Measurements from ENCODE around the gene PADI3. TPM values are rescaled to one million over a fixed set of nuclear protein-coding genes. Genes with fewer than 3 reads are reported as not detected.
"Not testable (repeated sequence)": the region's sequence is repeated elsewhere in the genome, so short reads cannot be mapped to it uniquely, and the experiment has no call there.

The PADI3 gene
- total RNA-seq, 1 experiment from 2014 or later: 0.57 TPM

DNA sequence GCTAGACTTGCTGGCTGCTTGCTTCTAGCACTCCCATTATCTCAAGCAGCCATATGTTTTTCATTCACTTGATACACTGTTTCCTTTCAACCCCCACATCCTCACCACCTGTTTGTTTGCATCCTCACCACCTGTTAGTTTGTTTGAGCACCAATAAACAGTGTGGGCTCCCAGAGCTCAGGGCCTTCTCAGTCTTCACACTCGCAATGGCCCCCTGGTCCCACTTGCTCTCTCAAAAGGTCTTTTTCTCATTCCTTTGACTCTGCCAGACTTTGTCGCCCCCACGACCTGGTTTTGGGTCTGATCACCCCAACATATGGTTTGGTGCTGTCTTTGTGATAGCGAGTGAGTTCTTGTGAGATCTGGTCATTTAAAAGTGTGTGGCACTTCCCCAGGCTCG lies 52.9 kb downstream of the PADI3 start:
- DNase-seq (ENCODE audit: low read depth): no peak

DNA sequence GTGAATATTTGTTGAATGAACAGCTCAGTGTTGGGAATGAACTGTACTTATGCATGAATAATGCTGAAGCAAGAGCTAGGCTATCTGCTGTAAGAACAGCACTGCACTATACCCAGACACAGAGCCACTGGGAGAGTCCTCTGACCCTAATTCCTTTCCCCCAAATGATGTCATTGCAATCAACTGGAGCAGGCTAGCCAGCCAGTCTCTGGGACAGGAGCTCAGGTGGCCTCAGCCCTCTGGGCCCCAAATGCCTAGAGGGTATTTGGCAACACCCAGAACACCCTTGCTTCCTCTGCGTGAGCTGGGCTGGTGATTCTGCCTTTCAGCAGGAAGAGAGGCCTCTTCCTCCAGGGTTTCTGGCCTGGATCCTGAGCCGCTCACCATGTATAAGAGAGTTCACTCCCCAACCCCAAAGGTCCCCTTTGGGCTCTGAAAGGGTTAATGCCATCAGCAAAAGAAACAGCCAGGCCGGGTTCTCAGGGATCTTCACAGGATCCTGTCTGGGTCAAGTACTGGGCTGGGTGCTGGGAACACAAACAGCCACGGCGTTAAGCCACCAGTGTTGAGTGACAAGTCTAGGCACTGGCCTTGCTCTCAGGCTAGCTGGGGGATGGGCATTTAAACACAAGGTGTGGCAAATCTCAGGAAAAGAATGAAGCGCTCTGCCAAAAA lies 55.4 kb downstream of the PADI3 start:
- DNase-seq (ENCODE audit: low read depth): no peak

GRCh38 chr1:17304826-17305175 lies 55.9 kb downstream of the PADI3 start:
- DNase-seq (ENCODE audit: low read depth): no peak

- DNase-seq (ENCODE audit: low read depth): no peak
Observed at GRCh38 chr1:17305576-17306095, 56.7 kb downstream of the PADI3 start.

DNA sequence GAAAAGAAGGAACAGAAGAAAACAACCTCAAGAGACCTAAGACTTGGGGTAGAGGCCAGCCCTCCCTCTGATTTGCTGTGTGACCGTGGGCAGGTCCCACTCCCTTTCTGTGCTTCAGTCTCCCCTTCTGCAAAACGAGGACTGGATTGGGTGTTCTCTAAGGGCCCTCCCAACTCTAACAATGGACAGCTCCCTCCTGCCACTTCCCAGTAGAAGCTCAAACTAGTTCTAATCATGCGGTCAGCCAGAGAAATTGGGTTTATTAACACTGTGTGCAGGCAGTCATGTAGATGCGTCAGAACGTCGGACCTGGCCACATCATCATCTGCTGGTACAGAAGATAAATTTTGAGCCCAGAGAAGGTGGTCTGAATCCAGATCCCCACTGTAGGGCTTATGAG lies 57.5 kb downstream of the PADI3 start:
- DNase-seq (ENCODE audit: low read depth): no peak

DNA sequence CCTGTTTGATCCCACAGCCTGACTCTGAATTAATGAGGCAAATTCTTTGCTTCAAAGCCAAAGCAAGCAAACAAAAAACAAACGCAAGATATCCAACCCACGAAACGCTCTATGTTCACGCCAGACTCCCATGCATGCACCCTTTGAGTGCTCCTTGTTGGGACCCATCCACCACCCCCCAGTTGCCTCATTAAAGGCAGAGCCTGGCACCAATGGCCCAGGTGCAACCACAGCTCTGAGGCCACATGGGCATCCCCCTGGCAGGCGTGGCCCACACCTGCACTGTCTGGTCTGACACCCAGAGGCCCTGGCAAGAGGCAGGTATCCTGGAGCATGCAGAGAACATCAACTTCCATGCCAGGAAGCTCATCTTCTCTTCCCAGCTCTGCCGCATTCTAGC lies 58.0 kb downstream of the PADI3 start:
- no peak for DNase-seq (ENCODE audit: low read depth)

- DNase-seq (ENCODE audit: low read depth): no peak
Observed at GRCh38 chr1:17307329-17307728, 58.4 kb downstream of the PADI3 start.

GRCh38 chr1:17307946-17308345 lies 59.0 kb downstream of the PADI3 start, which contains the start of gene PADI4:
Gene PADI4 (plus strand): TSS chr1:17308197. CDS start chr1:17308223, 26 bp downstream.
- no peak for DNase-seq (ENCODE audit: low read depth)

DNA sequence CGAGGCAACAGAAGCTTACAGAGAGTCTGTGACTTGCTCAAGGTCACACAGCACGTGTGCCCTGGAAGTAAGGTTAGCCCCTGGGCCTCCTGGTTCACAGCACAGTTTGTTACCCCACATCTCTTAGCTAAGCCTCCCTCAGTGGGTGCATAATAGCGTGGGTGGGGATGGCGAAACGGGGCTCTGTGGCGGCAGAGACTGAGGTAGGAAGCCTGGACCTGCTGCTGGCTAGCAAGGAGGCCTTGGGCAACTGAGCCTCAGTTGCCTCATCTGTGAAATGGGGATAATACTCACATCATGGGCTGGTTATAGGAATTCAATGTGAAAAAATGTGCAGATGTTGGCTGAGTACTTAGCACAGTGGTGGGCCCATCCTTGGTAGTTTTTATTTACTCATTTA lies 59.7 kb downstream of the PADI3 start:
- DNase-seq (ENCODE audit: low read depth): no peak

- DNase-seq (ENCODE audit: low read depth): no peak
Observed at GRCh38 chr1:17309426-17310067, 60.6 kb downstream of the PADI3 start.

DNA sequence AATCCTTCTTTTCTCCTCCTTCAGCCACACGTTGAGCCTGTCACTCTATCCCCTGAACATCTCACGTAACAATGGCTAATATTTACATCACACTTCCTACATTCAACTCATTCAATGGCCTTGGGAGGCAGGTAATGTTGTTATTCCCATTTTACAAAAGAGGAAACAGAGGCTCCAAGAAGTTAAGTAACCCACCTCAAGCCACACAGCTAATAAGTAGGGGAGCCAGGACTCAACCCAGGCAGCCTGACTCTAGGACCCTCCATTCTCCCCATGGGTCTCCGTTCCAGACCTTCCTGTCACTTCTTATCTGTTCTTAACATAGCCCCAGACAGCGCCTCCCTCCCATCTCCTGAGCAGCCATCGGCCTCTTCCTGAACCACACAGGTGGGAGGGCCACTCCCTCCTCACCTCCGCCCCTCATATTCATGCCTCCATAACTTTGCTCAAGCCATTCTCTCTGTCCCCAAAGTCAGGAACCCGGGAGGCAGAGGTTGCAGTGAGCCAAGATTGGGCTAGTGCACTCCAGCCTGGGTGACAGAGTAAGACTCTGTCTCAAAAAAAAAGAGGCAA lies 61.3 kb downstream of the PADI3 start:
- DNase-seq (ENCODE audit: low read depth): no peak

- DNase-seq (ENCODE audit: low read depth): no peak
Observed at GRCh38 chr1:17313530-17314309, 64.8 kb downstream of the PADI3 start.

DNA sequence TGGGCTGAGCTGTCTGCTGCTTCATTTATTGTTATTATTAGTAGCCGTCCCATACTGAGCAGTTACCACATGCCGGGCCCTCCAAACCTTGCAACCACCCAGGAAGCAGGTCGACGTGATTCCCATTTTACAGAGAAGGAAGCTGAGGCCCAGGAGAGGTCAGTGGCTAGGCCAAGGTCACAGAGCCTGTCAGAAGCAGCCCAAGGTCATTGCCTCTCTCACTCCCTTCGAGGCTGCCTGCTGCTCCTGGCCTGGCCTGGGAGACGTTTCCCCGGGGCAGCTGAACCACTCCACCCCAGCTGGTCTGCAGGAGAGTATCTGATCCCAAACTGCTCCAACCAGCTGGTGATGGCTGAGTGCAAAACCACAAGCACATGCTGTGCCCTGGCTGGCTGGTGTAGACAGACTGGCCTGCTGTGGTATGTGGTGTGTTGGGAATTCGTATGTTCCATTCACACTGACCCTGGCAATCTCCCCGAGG lies 65.6 kb downstream of the PADI3 start:
- DNase-seq (ENCODE audit: low read depth): peak; percentile 83

DNA sequence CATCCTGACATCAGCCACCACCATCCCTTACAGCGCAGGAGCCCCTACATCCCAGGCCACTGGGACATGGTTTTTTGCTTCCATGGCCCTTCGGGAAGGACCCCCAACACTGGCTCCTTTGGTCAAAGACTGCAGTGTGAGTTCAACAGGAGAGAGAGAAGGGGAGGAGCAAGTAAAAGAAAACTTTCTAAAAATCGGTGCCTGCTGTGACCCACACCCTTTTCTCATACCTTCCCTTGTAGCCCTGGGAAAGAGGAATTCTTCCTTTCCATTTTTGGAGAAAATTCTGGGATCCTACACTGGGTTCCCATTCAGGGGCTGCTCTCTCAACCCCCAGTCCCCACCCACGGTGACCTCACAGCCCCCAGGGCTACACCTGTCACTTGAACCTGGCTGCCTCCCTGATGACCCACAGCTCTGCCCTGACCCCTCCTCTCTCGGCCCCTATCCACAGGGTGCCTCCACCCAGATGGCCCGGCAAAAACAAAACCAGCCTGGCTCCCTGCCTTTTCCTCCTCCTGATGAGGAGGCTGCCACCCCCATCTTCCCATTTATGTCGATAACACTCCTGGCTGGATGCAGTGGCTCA lies 66.7 kb downstream of the PADI3 start:
- DNase-seq (ENCODE audit: low read depth): no peak

GRCh38 chr1:17316704-17317103 lies 67.8 kb downstream of the PADI3 start:
- DNase-seq (ENCODE audit: low read depth): no peak

- no peak for DNase-seq (ENCODE audit: low read depth)
Observed at GRCh38 chr1:17318262-17318661, 69.4 kb downstream of the PADI3 start.

DNA sequence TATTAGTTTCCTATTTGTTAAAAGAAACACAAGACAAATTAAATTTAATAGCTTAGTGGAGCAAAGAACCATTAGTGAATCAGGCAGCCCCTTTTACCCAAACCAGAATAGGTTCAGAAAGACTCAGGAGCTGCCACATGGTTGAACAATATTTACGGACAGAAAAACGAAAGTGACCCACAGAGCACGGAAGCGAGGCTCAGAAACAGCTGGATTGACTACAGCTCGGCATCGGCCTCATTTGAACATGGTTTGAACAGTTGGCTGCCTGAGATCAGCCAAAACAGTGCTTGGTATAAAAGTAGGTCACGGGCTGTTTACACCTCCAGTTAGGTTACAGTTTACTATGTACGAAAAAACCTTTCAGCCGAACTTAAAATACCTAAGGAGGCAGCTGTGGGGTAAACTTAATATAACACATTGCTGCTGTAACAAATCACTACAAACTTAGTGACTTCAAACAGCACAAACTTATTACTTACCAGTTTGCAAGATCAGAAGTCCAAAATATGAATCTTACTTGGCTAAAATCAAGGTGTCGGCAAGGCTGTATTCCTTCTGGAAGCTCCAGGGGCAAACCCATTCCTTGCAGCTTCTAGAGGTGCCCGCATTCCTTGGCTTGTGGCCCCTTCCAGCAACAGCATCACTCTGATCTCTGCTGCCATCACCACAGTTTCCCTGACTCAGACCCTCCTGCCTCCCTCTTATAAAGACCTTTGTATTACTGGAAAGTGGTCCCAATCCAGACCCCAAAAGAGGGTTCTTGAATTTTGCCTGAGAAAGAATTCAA lies 70.9 kb downstream of the PADI3 start:
- DNase-seq (ENCODE audit: low read depth): no peak

DNA sequence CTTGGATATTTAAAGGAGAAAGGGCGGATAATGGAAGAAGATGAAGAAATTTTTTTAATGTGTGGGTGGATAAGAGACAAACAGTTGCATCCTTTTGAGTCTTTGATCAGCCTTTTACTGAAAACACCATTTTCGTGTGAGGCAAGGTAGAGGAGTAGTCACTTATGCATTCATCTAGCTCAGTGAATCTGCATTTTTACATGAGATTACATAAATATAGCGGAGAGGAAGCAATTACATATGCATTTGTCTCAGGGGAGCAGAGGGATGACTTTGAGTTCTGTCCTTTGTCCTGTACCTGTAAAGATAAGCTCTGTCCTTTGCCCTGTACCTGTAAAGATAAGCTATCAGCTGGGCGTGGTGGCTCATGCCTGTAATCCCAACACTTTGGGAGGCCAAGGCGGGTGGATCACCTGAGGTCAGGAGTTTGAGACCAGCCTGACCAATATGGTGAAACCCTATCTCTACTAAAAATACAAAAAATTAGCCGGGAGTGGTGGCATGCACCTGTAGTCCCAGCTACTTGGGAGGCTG lies 73.0 kb downstream of the PADI3 start:
- not testable (repeated sequence) for DNase-seq (ENCODE audit: low read depth)

DNA sequence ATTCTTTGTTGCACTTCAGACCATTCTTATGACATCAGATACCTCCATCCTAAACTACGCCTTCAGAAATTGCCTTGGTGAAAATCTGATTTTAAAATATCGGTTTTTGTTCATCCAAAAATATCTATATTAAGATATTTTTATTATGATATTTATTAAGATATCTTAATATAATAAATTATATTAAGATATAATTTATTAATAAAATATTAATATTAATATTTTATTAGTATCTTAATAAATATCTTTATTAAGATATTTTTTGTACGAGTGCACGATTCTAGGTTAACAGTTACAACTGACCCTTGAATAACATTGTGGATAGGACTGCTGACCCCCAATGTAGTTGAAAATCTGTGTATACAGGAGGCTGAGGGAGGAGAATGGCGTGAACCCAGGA lies 80.0 kb downstream of the PADI3 start:
- DNase-seq (ENCODE audit: low read depth): no peak

DNA sequence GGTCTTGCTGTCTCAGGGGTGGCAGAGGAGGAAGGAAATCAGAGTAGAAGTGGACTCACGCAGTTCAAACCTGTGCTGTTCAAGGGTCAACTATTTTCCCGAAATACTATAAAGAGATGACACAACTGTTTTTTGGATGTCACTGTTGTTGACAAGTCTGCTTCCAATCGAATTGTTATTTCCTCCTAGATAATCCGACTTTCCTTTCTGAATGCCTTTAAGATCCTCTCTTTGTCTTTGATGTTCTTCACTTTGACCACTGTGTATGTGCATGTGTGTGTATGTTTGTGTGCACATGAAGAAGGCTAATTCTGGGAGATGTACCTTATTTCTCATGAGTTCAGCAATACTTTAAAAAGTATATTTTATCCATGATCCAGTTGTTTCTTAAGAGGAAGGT lies 80.7 kb downstream of the PADI3 start:
- DNase-seq (ENCODE audit: low read depth): no peak

GRCh38 chr1:17330856-17331255 lies 82.0 kb downstream of the PADI3 start:
- DNase-seq (ENCODE audit: low read depth): no peak

Data from LHCN-M2 (cell line).